Activated CD8-positive, alpha-beta memory T cell treated with anti-CD3 and anti-CD28 coated beads for 24 hours (primary cell): Measurements from ENCODE around the gene APOL4.
"Not testable (repeated sequence)": the region's sequence is repeated elsewhere in the genome, so short reads cannot be mapped to it uniquely, and the experiment has no call there.

Experiments used
- DNase-seq: peaks from one replicate; pipeline ENCODE4 v3.0.0-alpha.2; 2020

The APOL4 gene

DNA sequence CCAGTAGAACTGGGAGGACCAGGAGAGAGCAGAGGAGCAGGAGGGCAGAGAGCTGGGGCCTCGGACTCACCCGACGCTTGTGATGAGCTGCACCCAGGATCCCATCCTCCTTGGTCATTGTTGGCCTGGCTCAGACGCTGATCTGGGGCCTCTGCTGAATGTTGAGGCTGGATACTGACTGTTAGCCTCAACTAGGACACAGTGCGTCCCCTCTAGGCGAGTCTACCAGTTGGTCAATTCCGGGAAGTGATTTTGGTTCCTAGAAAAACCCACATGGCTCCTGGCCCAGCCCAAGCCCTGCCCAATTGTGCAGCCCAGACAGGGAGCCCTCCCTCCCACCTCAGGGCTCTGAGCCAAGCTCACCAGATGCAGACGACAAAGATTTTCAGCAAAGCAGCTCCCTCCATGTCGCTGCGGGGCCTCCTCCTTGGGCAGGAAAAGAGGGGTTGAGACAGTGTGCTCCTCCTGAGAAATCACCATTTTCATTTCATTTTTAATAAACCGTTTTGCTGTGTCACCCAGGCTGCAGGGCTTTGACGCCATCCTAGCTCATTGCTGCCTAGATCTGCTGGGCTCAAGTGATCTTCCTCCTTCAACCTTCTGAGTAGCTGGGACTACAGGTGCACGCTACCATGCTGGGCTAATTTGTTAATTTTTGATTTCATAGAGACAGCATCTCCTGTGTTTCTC lies at the start of gene APOL4:
Gene APOL4, minus strand, starts transcription at position 180 of the 690 bp plus-strand sequence. Its CDS starts 75 bp downstream, at position 105.
- DNase-seq = peak; percentile 40

DNA sequence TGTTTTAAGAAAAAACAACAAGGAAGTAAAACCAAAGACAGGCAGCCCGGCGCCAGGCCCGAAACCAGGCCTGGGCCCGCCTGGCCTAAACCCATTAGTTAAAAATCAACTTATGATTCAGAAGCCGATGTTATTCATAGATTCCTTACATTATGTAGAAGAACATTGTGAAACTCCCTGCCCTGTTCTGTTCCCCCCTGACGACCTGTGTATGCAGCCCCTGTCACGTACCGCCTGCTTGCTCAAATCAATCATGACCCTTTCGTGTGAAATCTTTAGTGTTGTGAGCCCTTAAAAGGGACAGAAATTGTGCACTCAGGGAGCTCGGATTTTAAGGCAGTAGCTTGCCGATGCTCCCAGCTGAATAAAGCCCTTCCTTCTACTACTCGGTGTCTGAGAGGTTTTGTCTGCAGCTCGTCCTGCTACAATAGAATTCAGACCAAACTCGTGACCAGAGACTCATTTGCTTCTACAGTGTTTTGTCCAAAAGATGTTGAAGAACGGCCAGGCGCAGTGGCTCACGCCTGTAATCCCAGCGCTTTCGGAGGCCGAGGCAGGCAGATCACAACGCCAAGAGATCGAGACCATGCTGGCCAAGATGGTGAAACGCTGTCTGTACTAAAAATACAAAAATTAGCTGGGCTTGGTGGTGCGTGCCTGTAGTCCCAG lies 48.8 kb upstream of the APOL4 start:
- not testable (repeated sequence) for DNase-seq

DNA sequence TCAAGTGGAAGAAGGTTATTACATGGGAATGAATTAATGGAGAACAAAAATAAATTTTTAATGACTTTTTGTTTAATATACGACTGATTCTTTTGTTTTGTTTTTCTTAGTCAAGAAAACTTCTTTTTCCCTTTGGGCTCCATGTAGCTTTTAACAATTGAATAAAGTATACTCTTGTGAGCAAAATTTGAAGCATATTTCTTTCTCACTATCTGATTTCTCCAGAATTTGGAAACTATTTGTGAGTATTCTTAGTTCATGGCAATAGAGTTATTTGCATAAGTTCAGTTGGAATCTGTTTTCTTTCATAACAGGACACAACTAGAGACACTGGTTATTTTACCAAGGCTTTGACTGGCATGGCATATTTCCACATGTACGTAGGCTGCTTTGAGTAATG lies 47.6 kb upstream of the APOL4 start:
- DNase-seq = no peak

GRCh38 chr22:36247955-36248354 lies 46.3 kb upstream of the APOL4 start:
- no peak for DNase-seq

- no peak for DNase-seq
These were observed 45.1 kb upstream of the APOL4 start for GRCh38 chr22:36246718-36247117.

- DNase-seq = no peak
These were observed 44.3 kb upstream of the APOL4 start for GRCh38 chr22:36245805-36246356.

GRCh38 chr22:36244522-36245391 lies 43.1 kb upstream of the APOL4 start:
- DNase-seq = no peak

GRCh38 chr22:36243986-36244385 lies 42.4 kb upstream of the APOL4 start:
- DNase-seq = no peak

- DNase-seq = peak; percentile 89
These were observed 38.0 kb upstream of the APOL4 start, which contains the start of gene APOL2 for GRCh38 chr22:36239401-36240171. Gene APOL2 (minus strand): TSS chr22:36239527. CDS start chr22:36233162, 6,365 bp downstream.

- no peak for DNase-seq
These were observed 37.5 kb upstream of the APOL4 start for GRCh38 chr22:36239150-36239400.

GRCh38 chr22:36238373-36239149 lies 37.0 kb upstream of the APOL4 start:
- peak; percentile 64 for DNase-seq

DNA sequence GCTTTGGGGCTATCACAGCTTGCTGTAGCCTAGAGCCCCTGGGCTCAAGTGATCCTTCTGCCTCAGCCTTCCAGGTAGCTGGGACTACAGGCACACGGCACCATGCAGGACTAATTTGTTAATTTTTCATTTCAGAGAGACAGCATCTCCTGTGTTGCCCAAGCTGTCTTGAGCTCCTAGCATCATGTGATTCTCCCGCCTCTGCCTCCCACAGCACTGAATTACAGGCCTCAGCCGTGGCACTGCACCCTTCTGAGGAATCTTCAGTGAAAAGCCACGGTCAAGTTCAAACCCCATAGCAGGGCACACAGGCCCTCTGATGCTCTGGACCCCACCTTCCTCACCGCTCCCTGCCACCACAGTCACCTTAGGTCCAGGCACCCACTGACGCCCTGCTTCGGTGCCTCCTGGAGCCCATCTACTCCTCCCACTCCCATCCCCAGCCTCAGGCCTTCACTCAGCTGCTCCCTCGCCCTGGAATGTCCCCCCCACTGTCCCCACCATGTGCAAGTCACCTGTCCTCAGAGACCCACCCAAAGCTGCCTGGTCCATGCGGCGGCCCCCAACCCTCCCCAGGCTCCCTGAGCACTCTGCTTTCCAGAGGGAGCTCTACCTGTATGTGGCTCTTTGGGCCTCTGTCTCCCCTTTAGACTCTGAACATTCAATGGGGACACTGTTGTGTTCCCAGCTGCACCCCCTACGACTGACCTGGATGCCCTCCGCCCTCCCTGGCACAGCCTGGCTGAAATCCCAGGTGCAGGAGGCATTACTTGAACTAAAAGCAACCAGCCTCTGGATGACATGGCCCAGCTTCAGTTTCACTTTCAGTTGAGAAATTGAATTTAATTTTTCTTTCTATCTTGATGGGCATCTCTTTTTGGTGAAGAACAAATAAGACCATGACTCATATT lies 36.1 kb upstream of the APOL4 start:
- DNase-seq = peak; percentile 72

GRCh38 chr22:36236388-36237319 lies 35.0 kb upstream of the APOL4 start:
- DNase-seq = peak; percentile 52

DNA sequence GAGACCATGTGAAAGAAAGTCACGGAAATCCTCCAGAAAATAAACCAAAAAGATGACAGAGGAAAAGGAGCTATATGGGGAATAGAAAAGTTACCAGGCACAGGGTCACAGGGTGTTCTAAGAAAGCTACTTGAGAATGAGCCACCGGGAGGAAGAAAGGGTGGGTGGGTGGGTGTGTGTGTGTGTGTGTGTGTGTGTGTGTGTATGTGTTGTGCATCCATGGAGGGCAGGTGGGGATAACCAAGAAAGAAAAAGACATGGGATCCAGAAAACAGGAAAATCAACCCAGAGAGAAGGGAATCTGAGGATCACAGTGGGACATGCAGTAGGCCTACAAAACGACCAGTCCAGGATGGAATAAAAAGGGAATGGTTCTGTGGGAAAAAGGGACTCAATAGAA lies 34.0 kb upstream of the APOL4 start:
- no peak for DNase-seq

DNA sequence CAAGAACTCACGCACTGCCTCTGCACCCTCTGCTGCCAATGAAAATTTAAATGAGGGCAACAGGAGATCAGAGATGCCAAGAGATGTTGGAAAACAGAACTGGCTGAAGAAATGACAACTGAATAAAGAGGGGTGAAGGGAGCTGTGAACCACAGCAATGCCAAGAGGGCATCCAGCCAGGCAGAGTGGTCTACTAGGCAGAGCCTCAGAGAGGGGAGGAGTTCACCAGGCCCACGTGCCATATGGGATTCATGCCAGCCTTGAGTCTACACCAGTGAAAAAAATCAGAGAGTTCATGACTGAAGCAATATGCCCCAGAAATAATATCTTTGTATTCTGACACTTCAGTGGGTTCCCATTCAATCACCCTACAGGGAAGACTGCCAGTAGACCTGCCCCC lies 33.3 kb upstream of the APOL4 start:
- DNase-seq = peak; percentile 44

GRCh38 chr22:36234213-36234612 lies 32.6 kb upstream of the APOL4 start:
- no peak for DNase-seq

DNA sequence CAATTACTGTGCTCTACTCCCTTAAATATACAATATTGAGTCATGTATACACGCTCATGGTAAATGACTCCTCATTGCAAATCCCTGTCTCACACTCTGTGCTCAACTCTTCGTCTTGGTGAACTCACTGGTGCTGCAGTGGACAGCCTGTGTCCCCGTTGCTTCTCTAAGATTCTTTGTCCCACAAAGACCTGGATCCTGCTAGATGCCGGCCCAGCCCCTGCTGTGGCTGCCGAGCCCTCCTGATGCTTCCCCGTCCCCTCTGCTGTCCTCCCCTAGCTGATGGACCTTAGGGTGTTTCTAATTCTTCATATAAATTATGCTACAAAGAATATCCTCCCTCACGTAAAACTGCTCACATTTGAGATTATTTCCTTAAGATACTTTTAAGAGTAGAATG lies 32.2 kb upstream of the APOL4 start:
- no peak for DNase-seq

GRCh38 chr22:36232715-36233401 lies 31.2 kb upstream of the APOL4 start:
- DNase-seq = peak; percentile 53

DNA sequence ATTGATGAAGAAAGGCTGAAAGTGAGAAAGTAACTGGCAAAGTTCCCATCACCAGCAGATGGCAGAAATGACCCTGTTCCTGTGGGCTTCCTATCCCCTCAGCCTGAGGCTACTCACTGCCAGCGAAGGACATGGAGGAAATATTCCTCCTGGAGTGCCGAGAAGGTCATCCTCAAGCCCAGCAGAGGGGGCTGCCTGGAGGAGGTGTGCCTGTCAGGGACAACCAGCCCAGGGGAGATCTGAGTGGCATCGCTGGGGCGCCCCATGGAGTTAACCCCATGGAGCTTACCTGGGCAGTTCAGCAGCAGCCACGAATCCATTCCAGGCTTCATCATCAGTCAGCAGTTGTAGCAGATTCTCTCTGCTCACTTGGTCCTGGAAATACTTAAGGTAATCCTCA lies 29.4 kb upstream of the APOL4 start:
- DNase-seq = peak; percentile 49
